ENCODE measurements around the gene GPS2.
A peak's percentile ranks its signal among the peaks of the same experiment; 100 is the strongest.

Gene GPS2

DNA sequence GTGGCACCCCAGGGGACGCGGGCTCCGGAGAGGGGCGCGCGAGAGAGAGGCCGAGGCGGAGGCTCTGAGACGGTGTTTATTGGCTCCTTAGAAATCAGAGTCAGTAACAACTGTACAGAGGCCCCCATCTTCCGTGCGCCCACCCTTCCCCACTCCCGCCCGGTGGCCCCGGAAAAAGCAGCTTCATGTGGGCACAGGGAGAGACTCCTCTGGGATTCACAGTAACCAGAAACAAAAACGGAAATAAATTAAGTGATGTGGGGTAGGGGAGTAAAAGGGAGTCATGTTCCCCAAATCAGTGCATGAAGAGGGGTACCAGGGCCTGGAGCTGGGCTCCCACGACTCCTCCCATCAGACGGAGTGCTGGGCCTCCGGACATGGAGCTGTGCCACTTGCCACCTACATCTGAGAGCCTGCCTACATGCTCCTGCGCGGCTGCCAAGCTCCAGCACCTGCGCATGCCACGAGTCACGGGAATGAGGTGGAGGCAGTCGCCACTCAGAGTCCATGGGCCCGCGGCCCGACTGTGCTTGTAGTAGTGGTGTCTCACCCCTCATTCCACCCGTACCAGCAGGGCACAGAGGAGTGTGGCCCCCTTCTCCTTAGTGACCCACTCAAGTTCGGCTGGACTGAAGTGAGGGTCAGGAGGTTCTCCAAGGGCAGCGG, 543 bp upstream of the GPS2 start:
- FAIRE-seq, result no peak

- no peak for FAIRE-seq
Observed at GRCh38 chr17:7313890-7314718, 1.1 kb downstream of the GPS2 start.

DNA sequence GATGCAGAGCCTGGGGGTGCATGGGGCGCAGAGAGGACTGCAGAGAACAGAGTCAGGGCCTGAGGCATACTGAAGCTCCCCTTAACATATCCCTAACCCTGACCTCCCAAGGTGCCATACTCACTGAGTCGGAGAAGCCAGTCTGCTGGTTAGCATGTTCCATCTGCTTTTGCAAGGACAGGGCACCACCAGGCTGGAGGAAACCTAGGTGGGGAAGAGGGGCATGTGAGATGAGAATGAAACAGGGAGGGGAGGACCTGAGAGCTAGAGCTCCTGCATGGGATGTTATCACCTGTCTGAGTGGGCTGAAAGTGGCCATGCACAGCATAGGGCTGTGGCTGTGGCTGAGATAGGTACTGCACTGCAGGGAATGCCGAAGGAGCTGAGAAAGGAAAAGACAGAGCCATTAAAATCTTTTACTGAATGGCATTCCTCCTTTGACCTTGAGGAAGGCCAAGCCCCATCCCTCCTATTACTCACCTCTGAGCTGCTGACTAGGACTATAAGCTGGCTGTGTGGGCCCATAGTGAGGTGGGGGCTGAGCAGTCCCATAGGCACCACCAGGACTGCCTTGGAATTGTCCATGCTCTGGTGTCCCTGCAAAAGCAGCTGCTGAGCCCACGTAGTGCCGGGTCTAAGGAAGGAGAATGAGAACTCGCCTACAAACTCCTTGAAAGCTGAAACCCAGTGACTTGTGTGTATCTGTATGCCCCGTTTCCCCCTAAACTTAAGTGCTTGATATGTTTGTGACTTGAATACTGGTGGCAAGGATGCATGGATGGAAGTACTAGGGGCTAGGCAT, 1.9 kb downstream of the GPS2 start:
- FAIRE-seq, result no peak

DNA sequence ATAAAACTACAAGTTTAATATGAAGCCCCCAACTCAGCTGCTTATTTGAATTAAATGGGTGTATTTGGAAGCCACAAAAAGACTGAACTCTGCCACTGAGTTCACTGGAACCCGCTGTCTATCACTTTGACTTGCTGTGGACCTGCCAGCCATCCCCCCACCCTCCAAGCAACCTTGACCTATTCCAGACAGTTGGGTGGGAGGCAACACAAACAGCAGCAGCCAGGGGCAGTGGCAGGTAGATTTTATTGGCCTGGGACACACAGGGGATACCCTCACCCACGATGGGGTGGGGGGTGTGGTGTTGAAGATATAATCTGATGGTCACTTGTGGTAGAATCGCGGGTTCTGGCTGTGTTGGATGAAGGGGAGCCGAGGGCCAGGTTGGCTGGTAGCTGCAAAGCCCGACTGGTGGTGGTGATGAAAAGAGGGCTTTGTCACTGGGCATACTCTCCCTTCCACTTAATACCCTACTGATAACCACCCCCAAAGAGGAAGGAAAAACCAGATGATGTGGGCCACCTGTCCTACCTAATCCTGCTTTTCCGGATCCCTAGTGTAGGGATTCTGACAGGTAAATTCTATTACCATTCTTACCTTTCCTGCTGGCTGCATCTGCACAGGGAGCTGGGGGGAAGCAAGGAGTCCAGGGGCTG, 2.6 kb downstream of the GPS2 start:
- FAIRE-seq, result no peak

DNA sequence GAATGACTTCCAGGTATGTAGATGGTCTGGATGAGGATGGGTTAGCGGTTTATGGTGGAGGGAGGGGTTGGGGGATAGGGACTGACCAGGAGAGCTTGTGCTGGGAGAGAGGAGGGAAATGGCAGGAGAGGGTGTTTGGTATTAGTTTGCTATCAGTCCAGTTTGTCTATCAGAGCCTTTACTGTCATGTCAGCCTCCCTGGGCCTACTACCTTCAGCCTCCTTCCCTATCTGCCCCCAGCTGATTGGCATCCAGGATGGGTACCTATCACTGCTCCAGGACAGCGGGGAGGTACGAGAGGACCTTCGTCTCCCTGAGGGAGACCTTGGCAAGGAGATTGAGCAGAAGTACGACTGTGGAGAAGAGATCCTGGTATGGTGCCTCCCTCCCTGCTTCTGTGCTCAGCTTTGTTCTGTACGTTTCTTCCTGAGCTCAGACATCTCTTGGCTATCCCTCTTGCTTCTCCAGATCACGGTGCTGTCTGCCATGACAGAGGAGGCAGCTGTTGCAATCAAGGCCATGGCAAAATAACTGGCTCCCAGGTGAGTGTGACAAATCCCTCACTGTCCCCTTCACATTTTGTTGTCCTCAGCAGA, 4.0 kb downstream of the GPS2 start:
- no peak for FAIRE-seq

GRCh38 chr17:7309628-7310027, 5.5 kb downstream of the GPS2 start:
- no peak for FAIRE-seq

DNA sequence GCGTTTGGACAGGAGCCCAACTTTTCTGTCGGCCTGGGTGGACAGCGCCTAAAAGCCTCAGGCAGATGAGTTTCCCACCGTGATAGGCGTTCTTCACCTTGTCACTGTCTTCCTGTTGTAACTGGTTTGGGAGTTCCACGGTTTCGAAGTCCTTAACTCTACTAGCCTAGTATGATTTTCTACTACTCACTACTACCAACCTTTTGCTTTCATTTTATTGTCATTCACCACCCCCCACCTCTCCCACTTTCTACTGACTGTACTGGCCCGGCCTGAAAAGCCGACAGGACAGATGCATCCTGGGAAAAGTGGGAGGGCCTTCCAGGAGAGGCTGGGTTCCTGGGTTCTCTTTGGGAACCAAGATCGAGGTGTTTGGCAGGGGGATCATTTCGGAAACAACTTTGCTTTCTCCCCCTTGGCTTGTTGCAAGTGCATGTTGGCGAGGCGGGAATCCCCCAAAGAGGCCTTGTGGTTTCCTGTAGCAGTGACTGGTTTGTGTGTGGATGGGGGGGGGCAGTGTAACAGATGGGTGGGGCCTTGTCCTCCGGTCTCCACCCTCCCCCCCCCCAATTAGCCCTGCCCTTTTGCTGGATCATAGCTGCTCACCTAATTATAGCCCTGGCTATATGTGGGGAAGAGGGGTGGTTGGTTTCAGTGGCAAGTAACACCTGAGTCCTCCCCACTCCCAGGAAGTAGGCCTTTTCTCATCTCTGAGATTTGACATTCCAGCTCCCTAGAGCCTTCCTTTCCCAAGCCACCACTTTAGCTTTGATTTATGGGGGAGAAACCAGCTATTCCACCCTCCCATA, 6.3 kb downstream of the GPS2 start:
- FAIRE-seq, result no peak

DNA sequence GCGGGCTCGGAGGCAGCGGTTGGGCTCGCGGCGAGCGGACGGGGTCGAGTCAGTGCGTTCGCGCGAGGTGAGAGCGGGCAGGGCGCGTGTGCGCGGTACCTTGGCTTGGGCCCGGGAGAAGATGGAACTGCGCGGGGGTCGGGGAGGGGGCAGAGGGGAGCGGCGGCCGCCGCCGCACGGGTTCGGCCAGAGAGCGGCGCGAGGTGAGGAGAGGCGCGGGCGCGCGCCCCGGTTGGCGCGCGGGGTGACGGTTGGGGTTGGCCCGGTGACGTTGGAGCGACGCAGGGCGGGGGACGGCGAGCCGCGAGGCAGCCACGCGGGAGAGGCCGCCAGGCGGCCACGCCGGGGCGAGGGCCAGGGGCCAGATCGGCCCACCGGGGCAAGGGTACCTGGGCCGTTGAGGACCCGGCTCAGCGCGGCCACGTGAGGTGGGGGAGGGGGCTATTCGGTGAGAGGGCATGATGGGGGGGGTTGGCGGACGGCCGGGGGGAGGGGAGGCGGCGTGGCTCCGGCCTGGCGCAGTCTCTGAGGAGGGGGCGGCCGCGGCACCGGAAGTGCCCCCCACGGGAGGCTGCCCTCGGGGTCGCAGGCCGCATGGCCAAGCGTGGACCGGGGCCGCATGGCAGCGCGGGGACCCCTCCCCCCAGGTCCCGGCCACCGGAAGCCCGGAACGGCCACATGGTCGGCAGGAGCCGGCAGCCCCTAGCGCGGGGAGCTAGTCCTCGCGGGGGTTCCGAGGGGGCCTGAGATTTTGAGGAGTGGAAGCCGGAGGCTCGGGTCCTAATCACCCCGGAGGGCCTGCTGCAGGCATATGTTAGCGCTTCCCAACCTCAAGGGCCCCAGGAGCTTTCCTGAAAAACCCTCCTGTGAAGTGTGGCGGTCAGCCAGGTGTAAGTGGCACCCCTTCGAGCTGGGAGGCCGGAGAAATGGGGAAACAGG, 7.2 kb downstream of the GPS2 start:
- FAIRE-seq, result no peak

- FAIRE-seq, result peak; percentile 65
Observed at GRCh38 chr17:7306911-7307685, 8.1 kb downstream of the GPS2 start, which contains the start of gene EIF5A. Gene EIF5A (plus strand): TSS chr17:7307628. CDS start chr17:7309636, 2,008 bp downstream.

DNA sequence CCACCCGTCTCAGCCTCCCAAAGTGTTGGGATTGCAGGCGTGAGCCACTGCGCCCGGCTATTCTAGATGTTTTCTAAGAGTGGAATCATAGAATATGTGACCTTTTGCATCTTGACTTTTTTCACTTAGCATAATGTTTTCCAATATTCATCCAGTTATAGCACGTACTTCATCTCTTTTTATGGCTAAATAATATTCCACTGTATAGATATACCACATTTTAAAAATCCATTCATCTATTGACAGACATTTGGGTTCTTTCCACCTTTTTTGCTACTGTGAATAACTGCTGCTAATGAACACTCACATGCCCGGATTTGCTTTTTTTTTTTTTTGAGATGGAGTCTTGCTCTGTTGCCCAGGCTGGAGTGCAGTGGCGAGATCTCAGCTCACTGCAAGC, 11.0 kb downstream of the GPS2 start:
- FAIRE-seq, result no peak

GRCh38 chr17:7296189-7296861, 18.8 kb downstream of the GPS2 start:
- no peak for FAIRE-seq

GRCh38 chr17:7295230-7296180, 19.7 kb downstream of the GPS2 start:
- no peak for FAIRE-seq

GRCh38 chr17:7294614-7295153, 20.5 kb downstream of the GPS2 start, which contains the start of gene YBX2:
Gene YBX2 (minus strand): TSS chr17:7294639. CDS start chr17:7294500, 139 bp downstream.
- no peak for FAIRE-seq

DNA sequence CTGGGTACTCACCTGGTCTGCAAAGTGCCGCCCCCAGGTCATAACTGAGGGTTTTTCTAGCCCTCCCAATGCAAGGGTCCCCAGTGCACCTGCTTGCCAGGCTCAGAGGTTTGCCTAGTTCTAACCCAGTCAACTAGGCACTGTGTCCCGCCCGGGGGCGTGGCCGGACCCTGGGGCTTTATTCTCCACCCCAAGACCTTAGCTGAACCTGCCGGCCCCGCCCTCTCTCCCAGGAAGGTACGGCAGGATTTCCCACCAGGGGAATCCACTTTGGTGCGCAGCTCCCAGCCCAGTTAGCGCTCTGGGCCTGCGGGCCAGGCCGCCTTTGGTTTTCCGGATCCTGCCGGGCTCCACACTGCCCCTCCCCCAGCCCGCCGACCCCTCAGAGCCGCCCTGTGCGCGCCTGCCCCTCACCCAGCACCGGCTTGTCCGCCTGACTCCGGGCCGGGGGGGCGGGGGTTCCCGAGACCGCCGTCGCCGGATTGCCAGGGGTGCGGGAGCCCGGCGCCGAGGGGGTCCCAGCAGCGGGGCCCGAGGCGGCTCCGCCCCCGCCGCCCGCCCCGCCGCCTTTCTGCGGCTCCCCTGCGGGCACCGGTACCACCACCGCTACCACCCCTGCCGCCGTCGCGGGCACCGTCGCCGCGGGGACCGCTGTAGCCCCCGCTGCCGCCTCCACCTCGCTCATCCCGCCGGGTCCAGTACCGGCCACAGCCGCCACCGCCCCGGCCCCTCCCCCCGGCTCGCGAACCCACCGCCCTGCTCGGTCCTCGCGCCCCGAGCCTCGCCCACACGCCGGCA, 21.1 kb downstream of the GPS2 start:
- FAIRE-seq, result no peak

DNA sequence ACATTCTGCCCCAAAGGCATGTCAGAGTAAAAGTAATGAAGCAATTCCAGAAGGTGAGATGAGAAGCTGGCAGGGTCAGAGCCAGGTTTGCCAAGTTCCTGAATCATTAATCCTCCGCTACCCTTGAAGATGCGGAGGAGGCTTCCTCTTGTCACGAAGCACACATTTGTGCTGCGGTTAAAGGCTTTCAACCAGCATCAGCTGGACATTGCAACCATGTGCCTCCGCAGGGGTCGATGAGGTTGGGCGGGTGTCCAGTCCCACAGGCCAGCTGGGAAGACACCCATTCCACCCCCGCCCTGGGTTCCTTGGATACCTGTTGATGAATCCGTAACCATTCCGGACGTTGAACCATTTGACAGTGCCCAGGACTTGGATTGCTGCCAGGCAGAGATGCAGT, 22.0 kb downstream of the GPS2 start:
- no peak for FAIRE-seq

DNA sequence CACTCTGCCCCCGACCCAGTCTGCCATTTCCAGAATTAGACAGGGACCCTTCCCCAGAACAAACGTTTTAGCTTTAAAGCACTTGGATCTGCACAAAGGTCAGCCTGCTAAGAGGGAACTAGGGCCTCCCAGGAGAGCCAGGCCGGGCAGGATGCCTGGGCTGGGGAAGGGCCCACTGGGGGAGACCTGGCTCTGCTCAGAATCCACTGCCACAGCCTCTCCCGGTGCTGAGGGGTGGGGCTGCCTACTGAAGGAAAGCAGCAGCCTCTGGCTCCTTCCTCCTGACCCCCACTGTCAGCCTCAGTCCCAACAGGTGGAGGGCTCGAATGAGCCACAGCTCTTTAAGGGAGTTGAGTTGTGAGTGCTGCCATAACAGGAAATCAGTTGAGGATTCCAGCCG, 22.4 kb downstream of the GPS2 start:
- no peak for FAIRE-seq
